ENCODE results near the gene EIF4G3.

DNA sequence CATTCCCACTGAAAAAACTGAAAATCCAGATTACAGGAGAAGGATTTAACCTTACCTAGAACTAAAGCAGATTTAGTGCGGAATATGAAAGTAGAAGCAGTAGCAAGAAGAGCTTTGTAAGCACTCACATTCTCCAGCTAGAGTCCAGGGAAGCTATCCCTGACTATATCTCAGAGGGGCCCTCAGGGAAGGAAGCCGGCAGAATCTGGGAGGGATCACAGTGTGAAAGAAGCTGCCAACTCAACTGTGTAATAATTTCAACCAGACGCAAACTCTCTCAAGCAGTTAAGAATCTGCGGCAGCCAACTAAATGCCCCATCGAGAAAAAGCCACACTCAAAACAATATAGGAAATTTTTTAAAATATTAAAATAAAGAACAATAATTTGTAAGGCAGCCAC, 163.8 kb downstream of the EIF4G3 start:
- TF ChIP-seq, protein P1, sequence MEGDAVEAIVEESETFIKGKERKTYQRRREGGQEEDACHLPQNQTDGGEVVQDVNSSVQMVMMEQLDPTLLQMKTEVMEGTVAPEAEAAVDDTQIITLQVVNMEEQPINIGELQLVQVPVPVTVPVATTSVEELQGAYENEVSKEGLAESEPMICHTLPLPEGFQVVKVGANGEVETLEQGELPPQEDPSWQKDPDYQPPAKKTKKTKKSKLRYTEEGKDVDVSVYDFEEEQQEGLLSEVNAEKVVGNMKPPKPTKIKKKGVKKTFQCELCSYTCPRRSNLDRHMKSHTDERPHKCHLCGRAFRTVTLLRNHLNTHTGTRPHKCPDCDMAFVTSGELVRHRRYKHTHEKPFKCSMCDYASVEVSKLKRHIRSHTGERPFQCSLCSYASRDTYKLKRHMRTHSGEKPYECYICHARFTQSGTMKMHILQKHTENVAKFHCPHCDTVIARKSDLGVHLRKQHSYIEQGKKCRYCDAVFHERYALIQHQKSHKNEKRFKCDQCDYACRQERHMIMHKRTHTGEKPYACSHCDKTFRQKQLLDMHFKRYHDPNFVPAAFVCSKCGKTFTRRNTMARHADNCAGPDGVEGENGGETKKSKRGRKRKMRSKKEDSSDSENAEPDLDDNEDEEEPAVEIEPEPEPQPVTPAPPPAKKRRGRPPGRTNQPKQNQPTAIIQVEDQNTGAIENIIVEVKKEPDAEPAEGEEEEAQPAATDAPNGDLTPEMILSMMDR (conservative IDR thresholded peaks at IDR 0.05): no peak
- TF ChIP-seq ZFX (IDR thresholded peaks at IDR 0.05): no peak

All from C4-2B (cell line).